Cardiac fibroblast (primary cell): ENCODE measurements around the gene BAIAP3.
"Not testable (repeated sequence)": the region's sequence is repeated elsewhere in the genome, so short reads cannot be mapped to it uniquely, and the experiment has no call there.

ENCODE experiments used
- DNase-seq, 2 donors: peaks; one replicate each; pipeline versions ENCODE4 v3.0.0 to v3.0.0-alpha.2; 2010; ENCODE audit warnings: low read depth in 2 of 2
- H3K4me3 ChIP-seq, 2 donors: replicated peaks in 1 of 2; 1 replicate in 1 of 2; 2 replicates in 1 of 2; pipeline ENCODE4 v1.5.1; 2011; ENCODE audit warnings: low read depth in 2 of 2, low read length in 2 of 2, mild to moderate bottlenecking in 2 of 2, moderate library complexity in 1 of 2
- TF ChIP-seq, protein P1 (sequence below): IDR thresholded peaks from one replicate; pipeline ENCODE4 v1.5.1; 2011; ENCODE audit warnings: low read depth, mild to moderate bottlenecking, low read length, inconsistent platforms

Gene BAIAP3

DNA sequence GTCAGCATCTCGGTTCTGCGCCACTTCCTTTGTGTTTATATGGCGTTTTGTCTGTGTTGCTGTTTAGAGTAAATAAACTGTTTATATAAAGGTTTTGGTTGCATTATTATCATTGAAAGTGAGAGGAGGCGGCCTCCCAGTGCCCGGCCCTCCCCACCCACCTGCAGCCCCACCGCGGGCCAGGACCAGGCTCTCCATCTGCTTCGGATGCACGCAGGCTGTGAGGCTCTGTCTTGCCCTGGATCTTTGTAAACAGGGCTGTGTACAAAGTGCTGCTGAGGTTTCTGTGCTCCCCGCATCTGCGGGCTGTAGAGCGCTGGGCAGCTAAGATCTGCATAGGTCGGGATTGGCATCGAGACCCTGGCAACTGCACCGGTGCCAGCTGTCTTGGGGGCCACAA, 8.2 kb upstream of the BAIAP3 start:
- no peak for DNase-seq
- TF ChIP-seq, protein P1, sequence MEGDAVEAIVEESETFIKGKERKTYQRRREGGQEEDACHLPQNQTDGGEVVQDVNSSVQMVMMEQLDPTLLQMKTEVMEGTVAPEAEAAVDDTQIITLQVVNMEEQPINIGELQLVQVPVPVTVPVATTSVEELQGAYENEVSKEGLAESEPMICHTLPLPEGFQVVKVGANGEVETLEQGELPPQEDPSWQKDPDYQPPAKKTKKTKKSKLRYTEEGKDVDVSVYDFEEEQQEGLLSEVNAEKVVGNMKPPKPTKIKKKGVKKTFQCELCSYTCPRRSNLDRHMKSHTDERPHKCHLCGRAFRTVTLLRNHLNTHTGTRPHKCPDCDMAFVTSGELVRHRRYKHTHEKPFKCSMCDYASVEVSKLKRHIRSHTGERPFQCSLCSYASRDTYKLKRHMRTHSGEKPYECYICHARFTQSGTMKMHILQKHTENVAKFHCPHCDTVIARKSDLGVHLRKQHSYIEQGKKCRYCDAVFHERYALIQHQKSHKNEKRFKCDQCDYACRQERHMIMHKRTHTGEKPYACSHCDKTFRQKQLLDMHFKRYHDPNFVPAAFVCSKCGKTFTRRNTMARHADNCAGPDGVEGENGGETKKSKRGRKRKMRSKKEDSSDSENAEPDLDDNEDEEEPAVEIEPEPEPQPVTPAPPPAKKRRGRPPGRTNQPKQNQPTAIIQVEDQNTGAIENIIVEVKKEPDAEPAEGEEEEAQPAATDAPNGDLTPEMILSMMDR: no peak
- no peak overlapping the region for H3K4me3 ChIP-seq

DNA sequence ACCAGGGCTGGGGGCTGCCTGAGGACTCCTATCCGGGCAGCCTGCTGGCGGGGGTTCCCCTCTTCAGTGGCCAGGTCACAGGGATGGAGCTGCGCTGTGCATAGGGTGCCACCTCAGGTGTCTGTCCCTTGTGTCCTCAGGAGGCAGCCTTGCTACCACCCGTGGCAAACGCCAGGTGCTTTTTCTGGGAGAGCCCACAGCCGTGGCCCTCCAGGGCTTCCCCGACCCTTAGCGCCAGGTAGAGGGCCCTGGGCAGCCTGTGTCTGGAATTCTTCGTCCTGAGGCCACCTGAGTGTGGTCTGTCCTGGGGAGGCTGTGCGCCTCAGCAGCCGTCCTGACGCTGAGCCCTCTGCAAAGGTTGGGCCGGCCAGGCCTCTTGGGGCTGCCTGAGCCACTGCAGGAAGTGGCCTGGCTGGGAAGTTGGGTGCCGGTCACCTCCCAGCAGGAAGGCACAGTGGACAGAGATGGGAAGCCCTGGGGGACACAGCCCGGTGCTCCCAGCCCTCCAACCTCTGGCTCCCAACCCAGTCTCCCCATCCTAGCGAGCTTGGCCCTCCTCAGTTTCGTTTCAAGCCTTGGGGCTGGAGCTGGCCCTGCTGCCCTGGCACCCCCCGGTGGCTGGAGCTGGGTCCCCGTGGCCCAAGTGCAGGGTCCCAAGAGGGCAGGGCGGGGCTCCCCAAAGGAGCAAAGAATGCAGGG, 7.6 kb upstream of the BAIAP3 start:
- TF ChIP-seq, protein P1: no peak
- no peak overlapping the region for H3K4me3 ChIP-seq
- no peak for DNase-seq

DNA sequence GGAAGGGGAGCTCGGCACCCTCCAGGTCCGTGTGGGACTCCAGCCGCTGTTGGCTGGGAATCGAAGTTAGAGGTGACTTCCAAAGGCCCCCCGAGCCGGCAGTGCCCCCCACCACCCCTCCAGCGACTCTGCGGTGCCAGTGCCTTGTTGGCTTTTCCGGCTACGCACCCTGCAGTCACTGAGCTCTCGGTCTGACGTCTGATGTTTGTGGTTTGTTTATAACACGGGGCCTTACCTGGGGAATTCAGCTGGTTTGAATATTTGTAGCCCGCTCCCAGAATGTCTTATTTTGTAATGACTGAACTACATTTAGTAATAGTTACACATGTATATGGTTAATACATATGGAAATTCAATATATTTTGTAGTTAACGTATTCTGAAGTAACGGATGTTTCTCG, 7.1 kb upstream of the BAIAP3 start:
- DNase-seq: no peak
- no peak overlapping the region for H3K4me3 ChIP-seq
- TF ChIP-seq, protein P1: no peak

DNA sequence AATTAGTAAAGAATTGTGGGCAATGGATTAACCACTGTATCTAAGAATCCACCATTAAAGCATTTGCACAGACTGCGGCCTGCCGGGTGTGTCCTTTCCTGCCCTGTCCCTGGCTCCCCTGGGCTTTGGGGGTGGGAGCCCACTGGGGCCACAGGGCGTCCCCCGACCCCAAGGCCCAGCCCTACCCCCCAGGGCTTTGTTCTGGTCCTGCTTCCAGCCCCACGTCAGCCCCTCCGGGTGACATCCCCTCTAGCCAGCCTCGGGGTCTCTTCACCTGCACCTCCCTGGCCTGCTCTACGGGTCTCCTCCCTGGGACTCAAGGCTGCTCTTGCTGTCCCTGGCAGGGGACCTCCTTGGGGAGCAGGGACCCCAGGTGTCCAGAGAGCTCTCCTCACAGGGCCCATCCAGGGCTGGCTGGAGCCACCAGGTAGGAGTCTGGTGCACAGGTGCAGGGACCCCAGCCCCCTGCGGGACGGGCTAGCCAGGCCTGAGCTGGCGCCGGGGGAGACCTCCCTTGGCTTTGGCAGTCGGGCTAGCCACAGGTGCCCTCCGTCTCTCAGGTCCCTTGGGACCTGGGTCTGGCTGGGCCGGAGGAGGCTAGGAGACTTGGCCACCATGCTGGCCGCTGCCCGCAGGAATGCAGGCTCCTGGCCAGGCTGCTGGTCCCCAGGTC, 6.4 kb upstream of the BAIAP3 start:
- no peak overlapping the region for H3K4me3 ChIP-seq
- no peak for DNase-seq
- TF ChIP-seq, protein P1: no peak

DNA sequence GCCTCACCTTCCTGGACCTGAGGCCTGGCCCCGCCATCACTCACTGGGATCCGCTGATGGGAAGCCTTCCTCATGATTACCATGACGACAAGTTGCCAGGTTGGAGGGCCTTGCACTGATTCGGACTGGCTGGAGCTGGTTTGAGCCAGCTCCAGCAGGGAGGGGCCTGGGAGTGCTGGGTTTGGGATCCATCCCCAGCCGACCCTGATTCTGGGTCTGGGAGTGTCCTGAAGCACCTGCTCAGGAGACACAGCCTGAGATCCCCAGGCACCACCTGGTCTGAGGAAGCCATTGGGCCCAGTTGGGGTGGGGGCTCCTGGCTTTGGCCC, 5.9 kb upstream of the BAIAP3 start:
- TF ChIP-seq, protein P1: no peak
- no peak for DNase-seq

DNA sequence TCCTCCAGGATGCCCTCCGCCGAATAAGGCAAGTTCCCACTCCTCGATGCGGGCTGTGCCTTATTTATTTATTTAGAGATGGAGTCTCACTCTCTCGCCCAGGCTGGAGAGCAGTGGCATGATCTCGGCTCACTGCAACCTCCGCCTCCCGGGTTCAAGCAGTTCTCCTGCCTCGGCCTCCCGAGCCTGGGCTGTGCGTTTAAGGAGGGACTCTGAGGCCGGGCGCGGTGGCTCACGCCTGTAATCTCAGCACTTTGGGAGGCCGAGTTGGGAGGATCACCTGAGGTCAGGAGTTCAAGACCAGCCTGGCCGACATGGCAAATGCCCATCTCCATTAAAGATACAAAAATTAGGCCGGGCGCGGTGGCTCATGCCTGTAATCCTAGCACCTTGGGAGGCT, 5.3 kb upstream of the BAIAP3 start:
- not testable (repeated sequence) for DNase-seq, H3K4me3 ChIP-seq

More for the DNA sequence above, 5.9 kb upstream of the BAIAP3 start:
- no peak overlapping the region for H3K4me3 ChIP-seq

DNA sequence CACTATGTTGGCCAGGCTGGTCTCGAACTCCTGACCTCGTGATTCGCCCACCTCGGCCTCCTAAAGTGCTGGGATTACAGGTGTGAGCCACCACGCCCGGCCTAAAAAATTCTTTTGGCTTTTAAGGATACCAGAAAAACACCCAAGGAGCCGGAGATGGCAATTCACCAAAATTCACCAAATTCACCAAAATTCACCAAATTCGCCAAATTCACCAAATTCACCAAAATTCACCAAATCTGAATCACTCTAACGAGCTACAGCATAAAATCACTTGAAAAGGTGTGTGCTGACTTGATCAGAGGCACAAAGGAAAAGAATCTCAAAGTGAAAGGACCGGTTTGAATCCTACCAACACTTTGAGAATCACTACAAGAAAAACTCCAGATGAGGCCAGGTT, 4.5 kb upstream of the BAIAP3 start:
- not testable (repeated sequence) for H3K4me3 ChIP-seq, DNase-seq
